Ascending aorta (tissue), 2 donors: ENCODE data around the gene FAM162B. TPM values are rescaled to one million over a fixed set of nuclear protein-coding genes. Genes with fewer than 3 reads are reported as not detected.

Source experiments
- DNase-seq, 2 donors: peaks; one replicate each; pipeline ENCODE4 v3.0.0-alpha.2; 2019; ENCODE audit warnings: low spot score in 2 of 2
- H3K27ac ChIP-seq, 2 donors: fragments of 200-600 bp; sonication (generic); one replicate each; pipeline ENCODE4 v1.5.1; 2016 to 2017; ENCODE audit warnings: mild to moderate bottlenecking in 1 of 2
- H3K27me3 ChIP-seq: fragments of 200-600 bp; sonication (generic); one replicate; pipeline ENCODE4 v1.5.1; 2017
- H3K36me3 ChIP-seq, 2 donors: fragments of 200-600 bp; sonication (generic); one replicate each; pipeline ENCODE4 v1.5.1; 2016
- H3K4me1 ChIP-seq, 2 donors: fragments of 200-600 bp; sonication (generic); one replicate each; pipeline ENCODE4 v1.5.1; 2016 to 2017; ENCODE audit warnings: mild to moderate bottlenecking in 1 of 2
- H3K4me3 ChIP-seq, 2 donors: fragments of 200-600 bp; sonication (generic); one replicate each; pipeline ENCODE4 v1.5.1; 2016 to 2017; ENCODE audit warnings: mild to moderate bottlenecking in 1 of 2
- H3K9me3 ChIP-seq, 2 donors: fragments of 200-600 bp; sonication (generic); one replicate each; pipeline ENCODE4 v1.5.1; 2016
- intact Hi-C: fragments of 100-400 bp; cut with DNase I; formaldehyde crosslinking; loops from one replicate; pipeline ENCODE4 v1.15.1; 2023
- total RNA-seq: library from RNA; depleted of rRNA; stranded (reverse); fragments of >200 nt; gene quantifications from one replicate; pipeline ENCODE4 v1.1.0, GENCODE V29; 2016
- TF ChIP-seq, protein P1 (sequence below), 3 experiments: fragments of 200-600 bp in 2 of 3; fragments of 450-650 bp in 1 of 3; sonication (generic) in 2 of 3; IDR thresholded peaks; one replicate each; pipeline ENCODE4 v1.5.1; 2016 to 2019; ENCODE audit warnings: antibody characterized with exemption in 3 of 3, mild to moderate bottlenecking in 1 of 3, moderate library complexity in 1 of 3

Gene FAM162B
- total RNA-seq, 1 donor from 2014 or later, result not detected

DNA sequence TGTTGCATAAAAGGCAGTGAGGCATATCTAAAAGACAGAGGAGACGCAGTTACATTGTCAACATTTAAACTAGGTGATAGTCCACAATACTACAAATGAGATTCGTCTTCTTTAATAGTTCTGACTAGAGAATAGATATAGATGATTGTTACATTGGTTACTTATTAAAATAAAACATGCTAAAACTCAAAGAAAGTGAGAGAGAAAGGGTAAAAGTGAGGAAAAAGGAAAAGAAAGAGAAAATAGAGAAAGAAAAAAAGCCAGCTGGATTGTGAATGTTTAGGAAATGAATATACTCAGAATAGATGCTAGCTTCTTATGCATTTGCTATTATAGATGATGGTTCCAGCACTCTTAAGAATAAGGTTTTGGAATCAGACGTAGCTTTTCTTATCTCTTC is 27.7 kb upstream of the FAM162B start:
- Histone ChIP-seq H3K9me3 (no peaks in the 10 kb centered on the region), H3K4me1 (no peaks in the 10 kb centered on the region), H3K36me3 (no peaks in the 10 kb centered on the region), H3K27ac (no peak overlapping the region), H3K4me3 (no peak overlapping the region), H3K27me3 (no peaks in the 10 kb centered on the region)
- intact Hi-C loops, result no loop called here
- DNase-seq, result no peak
- TF ChIP-seq, protein P1, sequence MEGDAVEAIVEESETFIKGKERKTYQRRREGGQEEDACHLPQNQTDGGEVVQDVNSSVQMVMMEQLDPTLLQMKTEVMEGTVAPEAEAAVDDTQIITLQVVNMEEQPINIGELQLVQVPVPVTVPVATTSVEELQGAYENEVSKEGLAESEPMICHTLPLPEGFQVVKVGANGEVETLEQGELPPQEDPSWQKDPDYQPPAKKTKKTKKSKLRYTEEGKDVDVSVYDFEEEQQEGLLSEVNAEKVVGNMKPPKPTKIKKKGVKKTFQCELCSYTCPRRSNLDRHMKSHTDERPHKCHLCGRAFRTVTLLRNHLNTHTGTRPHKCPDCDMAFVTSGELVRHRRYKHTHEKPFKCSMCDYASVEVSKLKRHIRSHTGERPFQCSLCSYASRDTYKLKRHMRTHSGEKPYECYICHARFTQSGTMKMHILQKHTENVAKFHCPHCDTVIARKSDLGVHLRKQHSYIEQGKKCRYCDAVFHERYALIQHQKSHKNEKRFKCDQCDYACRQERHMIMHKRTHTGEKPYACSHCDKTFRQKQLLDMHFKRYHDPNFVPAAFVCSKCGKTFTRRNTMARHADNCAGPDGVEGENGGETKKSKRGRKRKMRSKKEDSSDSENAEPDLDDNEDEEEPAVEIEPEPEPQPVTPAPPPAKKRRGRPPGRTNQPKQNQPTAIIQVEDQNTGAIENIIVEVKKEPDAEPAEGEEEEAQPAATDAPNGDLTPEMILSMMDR (IDR thresholded peaks at IDR 0.05), result no peak

DNA sequence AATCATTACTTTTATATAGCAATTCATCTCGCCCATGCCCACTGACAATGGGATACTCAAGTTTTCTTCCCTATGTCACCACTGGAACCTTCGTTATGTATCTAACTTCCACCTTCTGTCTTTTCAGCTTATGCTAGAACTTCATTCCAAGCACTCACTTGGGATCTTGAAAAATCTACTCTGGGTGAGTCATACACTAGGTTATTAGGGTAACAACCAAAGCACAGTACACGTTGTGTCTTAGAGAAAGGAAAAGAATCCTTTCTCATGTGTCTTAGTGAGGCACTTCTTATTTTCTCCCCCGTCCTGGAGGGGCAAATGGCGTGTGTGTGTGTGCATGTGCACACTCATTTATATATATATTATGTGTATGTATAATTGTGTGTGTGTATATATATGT is 18.3 kb upstream of the FAM162B start:
- H3K27ac ChIP-seq, result no peak overlapping the region
- no peaks in the 10 kb centered on the region for H3K36me3 ChIP-seq
- TF ChIP-seq, protein P1 (IDR thresholded peaks at IDR 0.05), result no peak
- no peak overlapping the region for H3K4me3 ChIP-seq
- intact Hi-C loops, result no loop called here
- no peaks in the 10 kb centered on the region for H3K27me3 ChIP-seq
- DNase-seq, result no peak
- no peaks in the 10 kb centered on the region for H3K9me3 ChIP-seq
- no peaks in the 10 kb centered on the region for H3K4me1 ChIP-seq

DNA sequence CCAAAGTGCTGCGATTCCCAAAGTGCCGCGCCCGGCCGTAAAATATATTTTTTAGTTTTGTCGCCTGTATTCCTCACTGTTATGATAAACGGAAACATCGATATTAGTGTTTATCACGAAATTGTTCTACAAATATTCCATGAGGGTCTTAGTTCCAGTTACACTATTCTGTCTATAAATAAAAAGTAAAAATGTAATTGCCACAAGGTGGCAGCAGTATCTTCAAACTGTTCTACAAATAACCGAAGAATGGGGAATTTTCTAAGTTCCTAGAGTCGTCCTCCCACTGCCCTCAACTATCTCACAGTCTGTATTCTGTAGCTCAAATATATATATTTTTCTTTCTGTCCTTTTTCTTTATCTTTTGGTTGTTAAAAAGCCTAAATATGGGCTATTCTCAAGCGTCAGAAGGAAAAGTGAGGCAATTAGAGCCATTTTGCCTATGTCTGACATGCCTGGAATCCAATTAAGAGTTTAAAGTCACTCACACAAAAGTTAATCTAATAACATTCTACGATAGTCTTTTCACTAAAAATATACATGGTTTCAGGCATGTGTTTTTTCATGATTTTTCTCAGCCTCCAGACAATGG is 14.2 kb upstream of the FAM162B start:
- DNase-seq, result no peak
- TF ChIP-seq, protein P1 (IDR thresholded peaks at IDR 0.05), result peak in 1 of 3 experiments; percentile 32
- H3K27ac ChIP-seq, result no peak overlapping the region
- H3K4me1 ChIP-seq, result no peaks in the 10 kb centered on the region
- H3K36me3 ChIP-seq, result no peaks in the 10 kb centered on the region
- H3K9me3 ChIP-seq, result no peaks in the 10 kb centered on the region
- H3K27me3 ChIP-seq, result no peaks in the 10 kb centered on the region
- intact Hi-C loops, result no loop called here
- H3K4me3 ChIP-seq, result no peak overlapping the region

DNA sequence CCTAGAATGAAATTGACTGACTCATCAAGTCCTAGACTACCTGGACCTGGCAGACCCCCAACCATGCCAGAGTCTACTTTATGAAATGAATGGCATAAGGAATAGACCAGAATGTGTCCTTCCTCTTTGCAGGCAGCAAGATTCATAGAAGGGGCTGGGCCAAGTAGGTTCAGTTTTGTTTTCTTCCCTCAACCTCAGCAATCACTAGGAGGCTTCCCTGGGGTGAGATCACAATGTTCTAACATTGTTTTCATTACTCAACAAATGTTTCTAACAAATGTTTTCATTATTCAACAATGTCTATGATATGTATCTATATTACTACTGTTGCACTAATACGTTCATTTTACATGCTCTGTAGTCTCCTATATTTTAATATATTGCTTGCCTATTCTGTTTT is 8.4 kb upstream of the FAM162B start:
- Histone ChIP-seq H3K4me1 (no peaks in the 10 kb centered on the region), H3K4me3 (no peak overlapping the region), H3K9me3 (no peaks in the 10 kb centered on the region), H3K36me3 (no peaks in the 10 kb centered on the region), H3K27me3 (no peaks in the 10 kb centered on the region), H3K27ac (no peak overlapping the region)
- TF ChIP-seq, protein P1 (IDR thresholded peaks at IDR 0.05), result no peak
- DNase-seq, result no peak
- intact Hi-C loops, result no loop called here

DNA sequence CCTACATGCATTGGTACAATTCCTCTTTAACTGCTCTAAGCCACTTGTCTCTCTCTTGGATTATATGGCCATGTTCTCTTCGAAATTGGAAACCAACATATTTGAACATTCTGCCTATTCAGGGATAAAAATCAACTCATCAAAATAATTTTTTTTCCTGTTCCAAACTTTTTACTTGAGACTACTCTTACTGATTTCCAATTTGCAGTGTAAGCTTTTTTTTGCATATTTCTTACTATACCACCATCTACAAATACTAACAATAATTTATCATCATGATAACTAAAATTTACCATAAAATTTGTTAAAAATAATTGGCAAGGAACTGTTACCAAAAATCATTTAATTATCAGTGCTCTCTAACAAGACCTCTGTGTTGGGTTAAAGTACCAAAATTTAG is 6.9 kb upstream of the FAM162B start:
- H3K27ac ChIP-seq, result no peak overlapping the region
- intact Hi-C loops, result no loop called here
- no peaks in the 10 kb centered on the region for H3K9me3 ChIP-seq
- H3K4me3 ChIP-seq, result no peak overlapping the region
- TF ChIP-seq, protein P1 (IDR thresholded peaks at IDR 0.05), result no peak
- H3K36me3 ChIP-seq, result no peaks in the 10 kb centered on the region
- H3K27me3 ChIP-seq, result no peaks in the 10 kb centered on the region
- DNase-seq, result no peak
- no peaks in the 10 kb centered on the region for H3K4me1 ChIP-seq

DNA sequence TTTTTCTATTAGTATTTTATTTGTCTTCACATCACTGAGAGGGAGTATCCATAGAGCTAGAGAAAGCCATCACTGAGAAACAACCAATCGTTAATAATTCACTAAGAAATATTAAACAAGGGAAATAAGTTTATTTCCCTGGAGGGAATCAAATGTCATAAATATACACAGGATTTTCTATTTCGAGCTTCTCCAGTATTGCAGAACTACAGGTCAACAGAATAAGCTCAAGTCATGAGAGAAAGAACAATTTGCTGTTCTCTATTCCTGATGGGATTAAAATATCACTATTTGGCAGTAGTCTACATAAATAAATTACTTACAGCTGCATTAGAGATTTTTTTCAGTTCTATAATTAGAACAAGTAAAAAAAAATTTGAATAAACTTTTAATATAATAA is 2.2 kb upstream of the FAM162B start:
- Histone ChIP-seq H3K27me3 (peaks cover 2% of the 10 kb centered on the region), H3K27ac (no peak overlapping the region), H3K36me3 (no peaks in the 10 kb centered on the region), H3K4me1 (peaks cover 0 to 5% of the 10 kb centered on the region in 2 donors), H3K9me3 (no peaks in the 10 kb centered on the region), H3K4me3 (no peak overlapping the region)
- intact Hi-C loops, result no loop called here
- no peak for DNase-seq
- TF ChIP-seq, protein P1 (IDR thresholded peaks at IDR 0.05), result no peak
